ENCODE measurements around the gene GRID2.
"Not testable (repeated sequence)": the region's sequence is repeated elsewhere in the genome, so short reads cannot be mapped to it uniquely, and the experiment has no call there.

Gene GRID2

DNA sequence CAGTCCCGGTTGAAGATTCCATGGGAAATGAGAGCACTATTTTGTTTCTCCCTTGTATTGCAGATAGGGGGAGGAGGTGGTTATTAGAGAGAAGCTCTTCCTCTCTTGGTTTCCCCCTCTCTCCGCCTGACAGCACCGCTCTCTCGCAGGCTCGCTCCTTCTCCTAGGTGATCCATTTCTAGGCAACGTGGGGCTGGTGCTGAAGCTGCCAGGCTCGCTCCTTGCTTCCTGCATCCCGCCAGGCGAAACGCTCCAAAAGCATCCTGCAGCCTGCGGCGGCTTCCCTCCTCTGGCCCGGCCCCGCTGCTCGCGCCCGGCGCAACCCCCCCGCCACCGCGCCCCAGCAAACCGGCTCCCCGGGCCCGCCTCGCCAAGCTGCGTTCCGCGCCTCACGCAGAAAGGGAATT is at the start of gene GRID2:
Gene GRID2, plus strand, starts transcription at position 346 of the 407 bp plus-strand sequence.
- DNase-seq, result peak; percentile 10

DNA sequence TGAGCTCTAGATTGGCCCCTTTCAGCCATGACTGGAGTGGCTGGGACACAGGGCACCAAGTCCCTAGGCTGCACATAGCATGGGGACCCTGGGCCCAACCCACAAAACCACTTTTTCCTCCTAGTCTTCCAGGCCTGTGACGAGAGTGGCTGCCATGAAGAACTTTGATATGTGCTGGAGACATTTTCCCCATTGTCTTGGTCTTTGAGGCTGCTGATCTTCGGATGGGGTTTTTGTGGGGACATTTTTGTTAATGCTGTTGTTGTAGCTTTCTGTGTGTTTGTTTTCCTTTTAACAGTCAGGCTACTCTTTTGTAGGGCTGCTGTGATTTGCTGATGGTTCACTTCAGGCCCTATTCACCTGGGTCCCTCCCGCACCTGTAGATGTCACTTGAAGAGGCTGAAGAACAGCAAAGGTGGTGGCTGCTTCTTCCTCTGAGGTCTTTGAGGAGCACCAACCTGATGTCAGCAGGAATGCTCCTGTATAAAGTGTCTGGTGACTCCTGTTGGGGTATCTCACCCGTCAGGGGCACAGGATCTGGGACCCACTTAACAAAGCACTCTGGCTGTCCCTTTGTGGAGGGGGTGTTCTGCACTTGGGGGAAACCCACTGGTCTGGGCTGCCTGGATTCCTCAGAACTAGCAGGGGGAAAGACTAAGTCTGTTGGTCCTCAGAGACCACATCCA is 49.6 kb upstream of the GRID2 start:
- DNase-seq, result no peak

DNA sequence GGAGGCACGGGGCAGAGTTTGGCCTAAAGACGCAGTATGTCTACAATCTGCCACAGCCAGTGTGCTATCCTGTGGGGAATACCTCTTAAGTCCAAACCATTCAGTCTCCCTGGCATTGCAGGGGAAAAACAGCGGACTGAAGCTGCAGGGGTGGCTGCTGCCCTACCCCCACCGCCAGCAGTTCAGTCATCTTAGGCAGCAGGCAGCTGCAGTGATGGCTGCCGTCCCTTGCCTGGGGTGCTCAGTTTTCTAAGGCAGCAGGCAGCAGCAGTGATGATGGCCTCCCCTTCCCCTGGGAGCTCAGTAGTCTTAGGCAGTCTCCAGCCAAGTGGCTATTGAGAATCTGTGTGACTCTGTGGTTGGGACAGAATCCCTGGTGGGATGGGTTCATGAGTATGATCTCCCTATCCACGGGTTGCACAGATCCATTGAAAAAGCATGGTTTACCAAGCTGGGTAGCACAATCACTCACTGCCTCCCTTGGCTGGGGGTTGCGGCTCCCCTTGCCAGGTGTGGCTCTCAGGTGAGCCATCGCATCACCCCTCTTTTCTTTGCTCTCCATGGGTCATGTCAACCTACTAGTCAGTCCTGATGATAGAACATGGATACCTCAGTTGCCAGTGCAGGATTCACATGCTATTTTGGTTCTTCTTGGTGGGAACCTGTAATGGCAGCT is 48.9 kb upstream of the GRID2 start:
- no peak for DNase-seq

DNA sequence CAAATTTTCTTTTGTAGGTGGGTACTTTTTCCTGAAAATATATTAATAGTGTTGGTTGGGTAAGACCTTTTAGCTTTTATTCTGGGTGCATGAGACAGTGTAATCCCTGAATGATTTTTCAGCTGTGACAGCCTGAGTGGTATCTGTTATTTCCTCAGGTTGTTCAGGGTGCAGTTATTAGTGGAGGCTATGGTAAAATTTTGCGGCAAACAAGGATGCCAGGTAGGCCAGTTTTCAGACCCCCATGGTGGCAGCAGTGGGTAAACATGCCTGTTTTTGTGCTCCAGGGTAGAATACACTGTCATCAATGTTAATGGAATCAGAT is 47.9 kb upstream of the GRID2 start:
- DNase-seq, result no peak

DNA sequence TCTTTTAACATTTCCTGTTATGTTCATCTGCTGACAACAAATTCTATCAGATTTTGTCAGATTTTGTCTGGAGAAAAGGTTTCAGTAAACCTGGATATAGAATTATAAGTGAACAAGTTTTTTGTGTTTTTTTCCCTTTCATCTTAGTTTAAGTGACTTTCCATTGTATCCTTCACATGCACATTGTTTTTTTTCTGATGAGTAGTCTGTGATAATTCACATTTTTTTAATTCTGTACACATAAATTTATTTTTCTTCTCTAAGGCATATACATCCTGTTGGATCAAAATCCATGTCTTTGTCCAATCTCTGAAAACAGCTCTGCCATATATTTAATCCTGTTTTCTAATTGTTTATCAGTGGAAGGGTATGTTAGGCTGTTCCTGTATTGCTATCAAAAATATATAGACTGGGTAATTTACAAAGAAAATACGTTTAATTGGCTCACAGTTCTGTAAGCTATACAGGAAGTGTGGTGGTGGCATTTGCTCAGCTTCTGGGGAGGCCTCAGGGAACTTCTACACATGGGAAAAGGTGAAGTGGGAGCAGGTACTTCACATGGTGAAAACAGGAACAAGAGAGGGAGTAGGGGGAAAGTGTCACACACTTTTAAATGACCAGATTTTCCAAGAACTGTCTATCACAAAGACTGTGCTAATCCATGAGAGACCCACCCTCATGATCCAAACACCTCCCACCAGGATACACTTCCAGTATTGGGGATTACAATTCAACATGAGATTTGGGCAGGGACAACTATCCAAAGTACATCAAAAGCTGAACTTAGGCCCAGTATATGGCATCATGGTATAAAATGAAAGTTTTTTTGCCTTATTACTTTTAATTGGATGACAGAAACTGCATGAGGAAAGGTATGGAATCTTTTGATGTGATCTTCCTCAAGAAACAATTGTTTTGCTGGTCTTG is 45.6 kb upstream of the GRID2 start:
- DNase-seq, result no peak

DNA sequence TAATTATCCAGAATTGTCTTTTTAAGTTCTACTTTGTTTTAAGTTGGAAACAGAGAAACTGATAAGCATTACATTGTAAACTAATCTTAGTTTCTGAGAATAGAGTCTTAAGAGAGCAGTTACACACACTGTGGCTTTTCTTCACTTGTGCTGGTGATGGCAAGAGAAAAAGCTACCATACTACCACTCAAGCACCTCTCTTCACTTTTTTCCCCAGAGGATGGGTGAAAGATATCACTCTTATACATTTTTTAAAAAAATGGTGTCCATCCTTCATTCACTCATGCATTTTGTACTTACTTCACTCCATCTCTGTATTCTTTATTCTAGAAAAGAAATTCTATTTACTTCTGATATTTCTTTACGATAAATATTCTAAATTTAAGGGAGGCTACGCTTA is 42.5 kb upstream of the GRID2 start:
- no peak for DNase-seq

DNA sequence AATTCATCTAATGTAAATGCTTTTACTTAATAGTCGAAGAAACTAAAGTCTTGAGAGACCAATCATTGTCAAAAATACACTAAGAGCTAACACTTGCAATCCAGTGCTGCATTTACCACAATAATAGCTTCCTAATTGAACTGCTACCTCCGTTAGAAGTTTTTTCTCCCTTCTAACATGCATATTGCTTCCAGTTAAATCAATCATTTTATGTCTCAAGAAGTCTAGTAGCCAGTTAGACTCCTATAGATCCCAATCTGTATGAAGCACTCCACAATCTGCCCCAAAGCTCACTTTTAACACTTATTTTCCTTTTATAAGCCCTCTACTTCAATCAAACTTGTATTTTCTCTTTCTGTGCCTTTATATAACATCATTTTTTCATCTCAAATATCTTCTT is 41.4 kb upstream of the GRID2 start:
- DNase-seq, result no peak

DNA sequence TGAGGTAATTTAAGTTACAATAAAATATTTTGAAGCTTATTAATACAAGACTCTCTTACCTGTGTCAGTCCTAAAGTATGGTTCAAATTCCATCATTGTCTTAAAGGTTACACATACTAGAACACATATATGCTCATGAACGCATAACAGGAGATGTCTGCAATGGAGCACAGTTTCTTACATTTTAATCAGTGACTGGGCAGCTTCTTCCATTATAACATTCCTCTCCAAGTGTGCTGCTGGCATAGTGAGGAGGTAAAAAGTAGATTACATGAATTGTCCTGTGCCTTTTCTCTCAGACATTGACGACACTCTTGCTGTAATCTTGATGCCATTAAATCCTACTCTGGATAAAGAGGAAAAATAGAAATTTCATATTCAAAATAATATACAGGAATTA is 40.8 kb upstream of the GRID2 start:
- no peak for DNase-seq

DNA sequence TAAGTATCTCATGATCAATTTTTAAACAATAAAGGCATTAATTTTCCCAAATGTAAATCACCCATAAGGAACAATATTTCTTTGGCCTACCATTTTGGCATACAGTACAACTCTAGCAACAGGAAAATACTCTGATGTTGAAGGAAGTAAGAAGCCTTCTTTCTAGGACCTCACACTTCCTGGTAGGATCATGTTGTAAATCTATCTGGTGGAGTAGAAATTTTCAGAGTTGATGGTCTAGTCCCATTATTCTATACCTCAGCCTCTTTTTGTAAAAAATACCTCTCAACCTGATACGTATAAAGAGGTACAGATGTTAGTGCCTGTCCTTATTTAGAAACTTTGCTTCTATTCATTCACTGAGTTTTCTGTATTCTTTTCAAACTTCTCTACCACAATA is 40.2 kb upstream of the GRID2 start:
- DNase-seq, result no peak

DNA sequence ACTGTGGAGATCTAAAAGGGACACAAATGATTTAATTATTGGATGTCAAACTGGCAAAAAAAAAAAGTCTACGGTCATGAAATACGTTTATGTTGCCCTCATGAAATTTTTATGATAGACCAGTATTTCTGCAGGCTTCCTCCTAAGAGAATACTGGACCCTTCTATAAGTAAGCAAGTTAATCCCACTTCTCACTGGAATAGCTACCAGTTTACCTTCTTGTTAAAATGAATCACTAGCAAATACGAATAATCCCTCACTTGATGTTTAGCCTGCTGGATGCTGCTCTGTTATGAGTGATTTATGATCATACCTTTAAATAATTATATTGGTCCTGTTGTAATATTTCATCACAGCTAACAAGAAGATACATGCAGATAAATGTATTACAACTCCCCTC is 39.6 kb upstream of the GRID2 start:
- DNase-seq, result no peak

DNA sequence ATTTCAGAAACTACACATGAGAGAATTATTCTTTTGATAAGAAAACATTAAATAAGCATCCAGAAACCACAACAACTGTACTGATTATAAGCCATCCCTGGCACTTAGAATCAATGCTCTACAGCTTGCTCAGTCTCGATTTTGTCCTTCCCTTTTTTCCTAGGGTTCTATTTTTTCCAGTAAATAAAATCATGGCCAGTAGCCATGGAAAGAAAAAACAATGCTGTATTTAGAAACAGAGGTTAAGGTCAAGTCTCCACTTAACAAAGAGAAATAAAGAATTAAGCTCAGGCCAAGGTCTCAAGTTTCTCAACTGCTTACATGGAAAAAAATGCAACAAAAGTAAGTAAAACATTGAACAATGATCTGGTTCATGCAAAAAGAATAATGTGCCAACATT is 38.7 kb upstream of the GRID2 start:
- no peak for DNase-seq

DNA sequence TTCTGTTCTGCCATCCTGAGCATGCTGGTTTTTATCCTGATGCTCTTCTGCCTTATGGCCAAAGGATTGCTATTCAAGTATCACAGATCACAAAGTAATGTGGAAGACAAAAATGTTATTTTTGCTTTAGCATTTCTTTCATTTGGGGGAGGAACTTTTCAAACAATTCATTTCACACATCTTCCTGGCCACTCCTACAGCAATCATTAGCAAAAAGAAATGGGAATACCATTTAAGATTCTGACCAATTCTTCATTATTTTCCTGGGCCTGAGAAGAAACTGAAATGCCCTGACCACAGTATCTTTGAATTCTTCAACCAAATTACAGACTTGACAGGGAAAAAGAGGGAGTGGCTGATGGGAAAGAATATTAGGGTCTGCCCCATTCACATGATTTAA is 38.0 kb upstream of the GRID2 start:
- no peak for DNase-seq

DNA sequence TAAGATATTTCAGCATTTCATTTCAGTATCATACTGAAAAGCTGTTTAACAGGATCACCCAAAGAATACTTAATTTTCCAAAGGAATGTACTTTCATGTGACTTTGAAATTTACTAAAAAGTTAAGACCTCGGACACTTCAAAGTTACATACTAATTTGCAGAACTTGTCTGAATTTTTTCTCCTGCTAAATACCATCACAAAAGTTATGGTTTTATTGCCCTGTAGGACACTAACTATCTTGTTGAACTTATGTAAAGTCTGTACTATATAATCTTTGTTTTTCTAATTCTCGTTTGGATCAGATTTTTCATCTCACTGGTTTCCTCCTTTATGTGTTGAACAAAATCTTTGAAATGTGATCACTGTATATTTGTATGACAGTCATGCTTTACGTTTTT is 37.2 kb upstream of the GRID2 start:
- DNase-seq, result no peak

DNA sequence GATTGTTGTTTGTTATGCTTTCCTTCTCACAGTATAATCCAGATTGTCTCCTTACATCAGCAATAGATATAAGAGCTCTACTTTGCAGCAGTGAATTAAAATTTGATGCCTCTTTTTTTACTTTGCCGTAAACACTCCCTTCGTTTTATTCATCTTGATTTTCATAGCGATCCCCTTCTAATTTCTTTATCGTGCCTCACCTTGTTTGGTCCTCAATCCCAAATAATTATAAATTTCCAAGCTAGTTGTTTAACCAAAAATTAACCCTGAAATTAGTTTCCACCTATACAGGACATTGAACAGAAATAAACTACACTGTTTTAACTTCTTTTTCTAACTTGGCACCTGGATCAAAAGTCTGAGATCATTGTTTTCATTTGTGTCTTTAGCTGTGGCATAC is 35.1 kb upstream of the GRID2 start:
- DNase-seq, result no peak

DNA sequence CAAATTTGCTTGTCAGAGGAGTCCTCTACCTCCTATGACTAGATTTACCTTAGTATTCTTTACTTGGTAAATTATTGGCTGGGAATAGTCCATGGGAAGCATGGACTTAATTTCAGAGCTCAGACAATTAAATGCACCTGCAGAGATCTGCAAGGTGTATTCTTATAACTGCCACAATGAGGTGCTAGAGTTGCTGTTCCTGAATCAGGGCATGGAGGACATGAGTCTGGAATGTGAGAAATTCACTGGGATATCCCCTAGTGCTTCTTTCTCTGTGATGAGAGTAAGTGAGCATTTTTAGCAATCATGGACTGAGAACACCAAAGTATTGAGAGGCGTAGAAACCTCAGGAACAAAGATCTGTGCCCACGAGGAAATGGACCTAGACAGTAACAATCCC is 32.9 kb upstream of the GRID2 start:
- no peak for DNase-seq

DNA sequence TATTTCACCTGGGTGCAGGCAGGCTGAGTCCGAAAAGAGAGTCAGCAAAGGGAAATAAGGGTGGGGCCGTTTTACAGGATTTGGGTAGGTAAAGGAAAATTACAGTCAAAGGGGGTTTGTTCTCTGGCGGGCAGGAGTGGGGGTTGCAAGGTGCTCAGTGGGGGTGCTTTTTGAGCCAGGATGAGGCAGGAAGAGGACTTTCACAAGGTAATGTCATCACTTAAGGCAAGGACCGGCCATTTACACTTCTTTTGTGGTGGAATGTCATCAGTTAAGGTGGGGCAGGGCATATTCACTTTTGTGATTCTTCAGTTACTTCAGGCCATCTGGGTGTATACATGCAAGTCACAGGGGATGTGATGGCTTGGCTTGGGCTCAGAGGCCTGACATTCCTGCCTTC is 32.2 kb upstream of the GRID2 start:
- DNase-seq, result not testable (repeated sequence)

DNA sequence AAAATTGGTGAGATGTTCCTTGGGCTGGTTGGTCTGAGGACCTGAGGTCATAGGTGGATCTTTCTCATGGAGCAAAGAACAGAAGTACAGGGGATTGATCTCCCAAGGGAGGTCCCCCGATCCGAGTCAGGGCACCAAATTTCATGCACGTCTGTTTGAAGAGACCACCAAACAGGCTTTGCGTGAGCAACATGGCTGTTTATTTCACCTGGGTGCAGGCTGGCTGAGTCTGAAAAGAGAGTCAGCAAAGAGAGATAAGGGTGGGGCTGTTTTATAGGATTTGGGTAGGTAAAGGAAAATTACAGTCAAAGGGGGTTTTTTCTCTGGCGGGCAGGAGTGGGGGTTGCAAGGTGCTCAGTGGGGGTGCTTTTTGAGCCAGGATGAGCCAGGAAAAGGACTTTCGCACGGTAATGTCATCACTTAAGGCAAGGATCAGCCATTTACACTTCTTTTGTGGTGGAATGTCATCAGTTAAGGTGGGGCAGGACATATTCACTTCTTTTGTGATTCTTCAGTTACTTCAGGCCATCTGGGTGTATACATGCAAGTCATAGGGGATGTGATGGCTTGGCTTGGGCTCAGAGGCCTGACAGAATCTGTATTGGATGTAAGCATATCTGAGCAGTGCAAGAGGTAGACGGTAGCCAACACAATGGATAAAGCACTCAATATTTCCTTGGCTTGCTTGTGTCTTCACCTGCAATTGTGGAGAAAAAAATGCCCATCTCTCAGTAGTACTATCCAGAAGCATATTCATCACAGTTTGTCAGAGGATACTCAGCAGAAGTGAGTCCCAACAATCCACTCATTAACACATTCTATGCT is 26.5 kb upstream of the GRID2 start:
- DNase-seq, result not testable (repeated sequence)

DNA sequence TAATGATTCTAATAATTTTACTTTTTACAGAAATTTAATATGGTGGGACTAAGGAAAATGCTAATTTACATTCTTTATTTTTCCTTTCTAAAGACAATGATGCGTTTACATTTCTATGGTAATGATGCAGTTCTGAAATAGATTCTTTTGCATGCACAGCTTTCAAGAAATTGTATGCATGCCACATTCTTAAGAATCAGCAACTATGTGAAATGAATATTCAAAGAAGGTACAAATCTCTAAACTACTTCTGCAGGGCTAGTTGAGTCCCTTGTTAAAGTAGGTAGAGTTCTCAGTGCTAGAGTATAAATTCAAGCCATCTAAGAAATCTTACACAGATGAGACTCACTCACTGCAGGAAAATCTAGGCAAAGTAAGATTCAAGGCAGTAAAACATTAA is 24.5 kb upstream of the GRID2 start:
- no peak for DNase-seq

DNA sequence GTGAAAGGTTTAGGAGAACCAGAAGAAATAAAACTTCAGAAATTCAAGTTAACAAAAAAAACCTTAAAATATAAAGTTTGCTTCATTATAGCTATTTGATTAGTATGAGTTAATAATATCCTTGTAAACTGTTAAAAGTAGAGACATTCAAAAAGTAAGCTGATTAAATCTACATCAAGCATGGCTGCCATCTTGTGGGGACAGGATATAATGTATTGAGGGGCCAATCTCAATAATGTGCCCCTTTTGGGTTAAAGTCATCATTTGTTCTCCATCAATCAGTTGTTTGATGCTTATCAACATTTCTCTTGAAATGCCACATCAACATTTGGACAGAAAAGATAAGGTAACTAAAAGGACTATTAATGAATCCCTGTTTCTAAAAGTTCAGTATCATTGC is 4.6 kb upstream of the GRID2 start:
- DNase-seq, result no peak

DNA sequence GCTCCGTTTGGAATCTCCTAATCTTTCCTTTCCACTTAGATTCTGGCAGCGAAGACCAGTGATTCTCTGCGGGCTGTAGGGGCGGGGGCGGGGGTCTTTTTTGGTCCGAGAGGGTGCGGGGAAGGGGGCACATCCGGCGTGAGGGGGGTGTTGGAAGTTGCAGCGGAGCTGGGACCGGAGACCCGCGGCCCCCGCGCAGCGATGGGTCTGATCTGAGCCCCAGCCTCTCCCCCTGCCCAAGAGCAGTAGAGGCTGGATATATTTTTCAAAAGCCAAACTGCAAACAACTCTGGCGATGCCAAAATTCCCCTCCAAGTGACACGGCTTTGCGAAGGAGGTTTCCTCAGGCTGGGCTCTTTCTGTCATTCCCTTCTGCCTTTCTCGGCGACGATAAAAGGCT is 355 bp downstream of the GRID2 start:
- no peak for DNase-seq

DNA sequence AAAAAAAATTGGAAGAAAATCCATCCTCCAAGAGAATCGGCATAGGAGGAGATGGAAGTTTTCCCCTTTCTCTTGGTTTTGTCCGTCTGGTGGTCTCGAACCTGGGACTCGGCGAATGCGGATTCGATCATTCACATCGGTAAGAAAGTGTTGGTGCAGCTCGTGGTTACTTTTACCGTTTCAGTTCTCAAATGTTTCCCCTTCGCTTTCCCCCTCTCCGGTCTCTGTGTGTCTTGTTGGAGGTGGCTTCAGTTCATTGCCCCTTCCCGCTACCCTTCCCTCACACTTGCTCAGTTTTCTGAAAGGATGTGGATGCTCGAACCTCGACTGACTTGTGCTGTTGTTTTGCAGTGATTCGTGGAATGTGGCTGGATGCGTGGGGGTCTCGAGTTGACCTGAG is 840 bp downstream of the GRID2 start:
- no peak for DNase-seq

DNA sequence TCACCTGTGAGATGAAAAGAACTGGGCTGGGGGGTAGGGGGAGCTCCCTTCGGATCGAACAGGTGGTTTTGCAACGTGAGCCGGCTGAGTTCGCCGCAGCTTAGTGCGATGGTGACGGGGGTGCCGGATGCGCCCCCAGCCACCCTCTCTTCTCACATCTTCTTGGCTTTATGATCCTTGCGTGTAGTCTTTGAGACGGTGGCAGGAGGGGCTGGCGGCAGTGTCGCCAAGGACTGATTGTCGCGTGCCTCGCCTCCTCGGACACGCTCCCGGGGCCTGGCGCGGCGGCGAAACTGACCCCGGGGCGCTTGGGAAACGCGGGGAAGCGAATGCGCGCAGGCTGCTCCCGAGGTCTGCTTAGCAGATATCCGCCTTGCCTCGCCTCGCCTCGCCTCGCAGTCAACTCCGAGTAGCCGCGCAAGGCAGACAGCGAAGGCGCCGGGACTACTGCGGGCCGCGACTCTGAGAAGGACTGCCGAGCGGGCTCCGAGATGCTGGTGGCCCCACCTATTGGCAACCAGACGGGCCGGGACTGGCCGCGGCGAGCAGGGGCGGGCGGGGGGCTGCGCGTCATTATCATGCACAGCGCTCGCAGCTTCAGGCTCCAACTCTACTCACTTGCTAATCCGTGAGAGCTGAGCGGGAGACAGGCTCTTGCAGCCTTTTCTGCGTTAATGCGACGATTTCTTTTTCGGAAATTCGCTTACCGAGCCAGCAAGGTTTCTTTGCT is 1.5 kb downstream of the GRID2 start:
- no peak for DNase-seq
